Measurements from ENCODE around the gene SLC37A1.

Gene SLC37A1

GRCh38 chr21:42508371-42508770 is 5.3 kb upstream of the SLC37A1 start:
- no peak for DNase-seq

GRCh38 chr21:42509244-42509643 is 4.4 kb upstream of the SLC37A1 start:
- no peak for DNase-seq

- no peak for DNase-seq
These were observed 1.2 kb upstream of the SLC37A1 start for GRCh38 chr21:42512346-42513034.

- DNase-seq = peak; percentile 72
These were observed 582 bp downstream of the SLC37A1 start for GRCh38 chr21:42513985-42514882.

GRCh38 chr21:42514883-42515228 is 1.2 kb downstream of the SLC37A1 start:
- no peak for DNase-seq

GRCh38 chr21:42515708-42516502 is 2.3 kb downstream of the SLC37A1 start:
- DNase-seq = no peak

GRCh38 chr21:42518215-42518614 is 4.6 kb downstream of the SLC37A1 start:
- no peak for DNase-seq

- DNase-seq = no peak
These were observed 5.0 kb downstream of the SLC37A1 start for GRCh38 chr21:42518626-42519025.

GRCh38 chr21:42520628-42521253 is 7.1 kb downstream of the SLC37A1 start:
- no peak for DNase-seq

- no peak for DNase-seq
These were observed 7.7 kb downstream of the SLC37A1 start for GRCh38 chr21:42521384-42521783.

GRCh38 chr21:42521805-42522204 is 8.2 kb downstream of the SLC37A1 start:
- no peak for DNase-seq

GRCh38 chr21:42522271-42522670 is 8.6 kb downstream of the SLC37A1 start:
- DNase-seq = no peak

GRCh38 chr21:42522771-42523170 is 9.1 kb downstream of the SLC37A1 start:
- no peak for DNase-seq

GRCh38 chr21:42523211-42523610 is 9.6 kb downstream of the SLC37A1 start:
- no peak for DNase-seq

- DNase-seq = no peak
These were observed 10.3 kb downstream of the SLC37A1 start for GRCh38 chr21:42523941-42524340.

- no peak for DNase-seq
These were observed 10.8 kb downstream of the SLC37A1 start for GRCh38 chr21:42524341-42525028.

- no peak for DNase-seq
These were observed 11.5 kb downstream of the SLC37A1 start for GRCh38 chr21:42525029-42525581.

- DNase-seq = no peak
These were observed 12.2 kb downstream of the SLC37A1 start for GRCh38 chr21:42525676-42526378.

GRCh38 chr21:42526379-42526727 is 12.7 kb downstream of the SLC37A1 start:
- DNase-seq = no peak

GRCh38 chr21:42527127-42527488 is 13.5 kb downstream of the SLC37A1 start:
- DNase-seq = no peak

- DNase-seq = peak; percentile 16
These were observed 14.0 kb downstream of the SLC37A1 start for GRCh38 chr21:42527489-42528158.
